Urothelium cell line (cell line): ENCODE data around the gene NFKBIE.
"Not testable (repeated sequence)": the region's sequence is repeated elsewhere in the genome, so short reads cannot be mapped to it uniquely, and the experiment has no call there.

Source experiments
- DNase-seq: peaks from one replicate; pipeline ENCODE4 v3.0.0; 2011; ENCODE audit warnings: low spot score, mixed read lengths
- FAIRE-seq: peaks from 2 replicates; lab custom pipeline; 2011; peaks lifted over from hg19 to GRCh38; lab: Jason Lieb, UNC

NFKBIE gene

DNA sequence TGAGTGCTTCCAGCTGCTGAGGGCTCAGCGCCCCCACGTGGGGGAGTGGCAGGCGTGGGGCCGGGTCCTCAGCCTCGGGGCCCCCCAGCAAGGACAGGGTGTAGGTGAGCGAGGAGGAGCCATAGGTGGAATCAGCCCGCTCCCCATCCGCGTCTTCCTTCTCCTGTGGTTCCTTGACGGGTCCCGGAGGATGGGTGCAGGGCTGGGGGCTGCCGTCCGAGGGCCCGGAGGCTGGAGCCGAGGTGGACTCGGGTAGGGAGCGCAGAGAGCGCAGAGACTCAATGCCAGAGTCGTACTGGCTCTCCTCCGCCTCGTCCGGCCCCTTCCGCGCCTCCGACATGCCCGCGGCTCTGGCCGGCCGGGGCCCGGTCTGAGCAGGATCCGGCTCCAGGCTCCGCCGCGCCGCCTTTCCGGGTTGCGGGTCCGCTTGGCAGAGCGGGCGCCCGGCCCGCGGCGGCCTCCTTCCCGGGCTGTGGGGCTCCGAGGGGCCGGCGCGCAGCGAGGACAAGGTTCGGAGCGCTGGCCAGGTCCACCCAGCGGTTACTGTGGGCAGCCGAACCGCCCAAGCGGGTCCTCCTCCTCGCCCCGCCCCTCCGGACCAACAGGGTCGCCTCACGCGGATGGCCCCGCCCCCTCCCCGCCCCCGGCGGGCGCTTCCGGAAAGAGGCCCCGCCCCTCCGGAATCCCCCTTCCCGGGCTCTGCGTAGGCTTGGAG lies at the start of gene NFKBIE:
NFKBIE (minus strand) TSS at position 545 of the 715 bp plus-strand sequence; CDS start at position 340, 205 bp downstream.
- FAIRE-seq: no peak
- DNase-seq: peak; percentile 97

GRCh38 chr6:44314657-44315056 lies 49.3 kb upstream of the NFKBIE start:
- DNase-seq, FAIRE-seq: not testable (repeated sequence)

- DNase-seq (peak; percentile 92), FAIRE-seq (peak; percentile 61)
Observed at GRCh38 chr6:44312901-44313788, 47.8 kb upstream of the NFKBIE start, which contains the start of gene AARS2. Gene AARS2, minus strand, starts transcription at chr6:44313347. Its CDS starts 24 bp downstream, at chr6:44313323.

GRCh38 chr6:44311767-44312166 lies 46.4 kb upstream of the NFKBIE start:
- FAIRE-seq (no peak), DNase-seq (no peak)

GRCh38 chr6:44311304-44311703 lies 46.0 kb upstream of the NFKBIE start:
- FAIRE-seq (no peak), DNase-seq (no peak)

DNA sequence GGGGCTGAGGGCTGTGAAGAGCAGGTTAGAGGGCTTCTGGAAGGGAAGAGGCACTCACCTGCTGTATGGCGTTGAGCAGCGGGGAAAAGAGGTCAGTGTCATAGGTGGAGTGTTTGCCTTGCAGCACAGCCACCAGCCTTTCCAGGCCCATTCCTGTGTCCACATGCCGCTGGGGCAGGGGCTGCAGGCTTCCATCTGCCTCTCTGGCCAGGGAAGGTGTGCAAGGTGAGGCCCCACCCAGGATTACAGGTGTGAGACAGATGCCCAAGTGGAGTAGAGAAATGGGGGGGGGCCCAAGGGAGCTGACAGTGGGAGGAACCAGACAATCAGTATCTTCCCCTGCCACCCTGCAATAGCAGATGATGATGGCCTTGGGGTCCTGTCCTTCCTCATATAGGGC lies 44.9 kb upstream of the NFKBIE start:
- FAIRE-seq: no peak
- no peak for DNase-seq

DNA sequence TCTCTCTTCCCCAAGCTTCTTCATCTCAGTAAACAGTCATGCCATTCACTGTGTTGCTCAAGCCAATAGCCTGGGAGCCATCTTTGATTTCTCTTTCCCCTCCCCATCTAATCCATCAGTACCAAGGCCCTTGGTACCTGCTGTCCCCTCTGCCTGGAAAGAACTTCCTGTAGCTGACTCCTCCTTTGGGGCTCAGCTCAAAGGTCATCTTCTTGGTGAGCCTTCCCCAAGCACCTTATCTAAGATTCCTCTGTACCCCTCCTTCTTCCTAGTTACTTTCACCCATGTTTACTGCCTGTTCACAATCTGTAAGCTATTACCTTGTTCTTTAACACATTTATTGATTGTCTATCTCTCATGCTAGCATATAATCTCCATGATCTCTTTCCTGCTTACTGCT lies 44.3 kb upstream of the NFKBIE start:
- no peak for DNase-seq
- no peak for FAIRE-seq

DNA sequence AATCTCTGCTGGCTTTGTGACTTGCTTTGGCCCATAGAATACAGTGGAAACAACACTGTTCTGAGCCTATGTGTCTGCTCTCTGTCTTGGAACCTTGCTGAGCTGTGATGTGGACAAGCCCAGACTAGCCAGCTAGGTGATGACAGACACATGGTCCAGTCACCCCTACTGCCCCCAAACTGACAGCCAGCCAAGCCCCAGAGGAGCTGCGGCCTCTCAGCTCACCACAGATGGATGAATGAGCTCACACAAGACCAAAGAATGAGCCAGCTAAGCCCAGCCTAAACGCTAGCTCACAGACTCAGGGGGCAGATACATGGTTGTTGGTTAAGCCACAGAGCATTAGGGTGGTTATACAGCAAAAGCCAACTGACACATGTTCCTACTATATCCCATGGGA lies 43.7 kb upstream of the NFKBIE start:
- FAIRE-seq: no peak
- no peak for DNase-seq

GRCh38 chr6:44307217-44307616 lies 41.9 kb upstream of the NFKBIE start:
- DNase-seq (no peak), FAIRE-seq (no peak)

DNA sequence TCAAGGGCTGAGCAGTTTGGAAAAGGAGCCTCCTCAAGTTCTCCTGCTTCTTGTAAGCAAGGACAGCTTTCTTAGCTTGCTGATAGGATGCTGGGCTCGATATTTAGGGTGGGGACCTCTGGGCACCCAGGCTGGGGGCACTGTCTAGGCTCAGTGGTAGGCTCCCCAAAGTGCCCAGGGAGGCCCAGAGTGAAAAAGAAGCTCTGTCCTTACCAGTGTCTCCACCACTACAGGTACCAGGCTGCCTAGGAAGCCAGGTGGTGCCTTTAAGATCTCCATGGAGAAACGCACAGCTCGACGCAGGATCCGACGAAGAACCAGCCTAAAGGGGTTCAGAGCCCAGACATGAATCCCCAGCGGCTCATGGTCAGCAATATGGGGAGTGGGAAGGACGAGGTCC lies 41.4 kb upstream of the NFKBIE start:
- DNase-seq: no peak

DNA sequence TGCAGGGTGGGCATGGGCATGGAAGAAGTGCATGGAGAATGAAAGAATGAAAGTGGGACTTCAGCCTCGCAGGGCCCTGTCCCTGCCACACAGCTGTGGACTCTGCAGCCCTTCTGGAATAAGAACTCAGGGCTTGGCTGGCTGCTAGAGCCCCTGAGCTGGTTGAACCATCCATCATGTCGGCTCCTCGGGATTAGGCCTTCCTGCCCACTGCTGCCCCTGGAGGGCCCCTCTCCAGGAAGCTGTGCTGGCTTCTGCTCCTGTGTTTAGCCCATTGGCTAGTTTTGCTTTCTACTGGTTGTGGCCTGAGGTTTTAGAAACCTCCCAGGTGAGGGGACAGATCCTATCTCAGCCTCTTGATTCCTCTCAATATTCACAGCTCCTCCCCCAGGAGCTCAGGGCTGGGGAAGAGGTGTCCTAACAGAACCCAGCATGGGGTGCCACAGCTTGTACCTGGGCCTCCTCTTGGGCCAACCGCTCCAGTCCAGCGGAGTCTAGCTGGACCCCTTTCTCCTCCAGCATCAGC lies 39.9 kb upstream of the NFKBIE start:
- no peak for DNase-seq
- FAIRE-seq: no peak

More for the DNA sequence above, 41.4 kb upstream of the NFKBIE start:
- FAIRE-seq: no peak

DNA sequence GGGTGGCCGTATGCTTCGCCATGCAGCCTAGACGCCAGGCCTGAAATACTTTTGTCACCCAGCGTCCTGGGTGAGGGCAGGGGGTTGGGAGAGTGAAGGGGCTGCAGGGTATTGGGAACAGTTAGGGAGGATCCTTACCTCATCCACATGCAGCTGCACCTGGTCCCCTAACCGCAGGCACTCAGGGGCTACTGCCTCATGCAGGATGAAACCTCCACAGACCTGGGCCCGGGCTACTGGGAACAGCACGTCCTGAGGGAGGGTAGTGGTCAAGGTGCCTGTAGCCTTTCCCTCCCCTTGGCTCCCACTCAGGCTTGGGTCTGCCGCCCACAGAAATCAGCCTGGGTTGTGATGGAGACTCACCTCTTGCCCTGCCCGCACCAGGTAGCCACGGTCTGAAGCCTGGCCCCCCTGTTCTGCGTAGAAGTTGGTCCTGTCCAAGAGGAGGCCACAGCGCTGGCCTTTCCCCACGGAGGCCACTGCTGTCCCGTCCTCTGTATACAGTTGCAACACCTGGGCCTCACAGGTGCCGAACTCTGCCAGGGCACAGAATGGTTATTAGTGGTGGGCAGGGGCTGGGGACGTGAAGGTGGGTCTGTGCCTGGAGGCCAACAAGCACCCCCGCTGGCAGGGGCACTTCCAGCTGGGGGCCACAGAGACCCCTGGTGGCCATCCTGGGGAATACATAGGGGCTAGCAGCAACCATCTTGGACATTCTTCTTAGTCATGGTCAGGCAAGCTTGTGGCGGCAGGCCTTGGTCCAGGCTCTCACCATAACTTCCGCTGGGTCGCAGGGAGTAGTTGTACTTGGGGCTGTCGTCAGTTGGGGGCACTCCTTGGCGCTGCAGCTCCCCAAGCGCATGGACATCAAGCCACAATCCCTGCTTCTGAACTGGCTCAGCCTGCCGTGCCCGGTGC lies 39.2 kb upstream of the NFKBIE start:
- FAIRE-seq (no peak), DNase-seq (peak; percentile 61)

- no peak for FAIRE-seq
- DNase-seq: no peak
Observed at GRCh38 chr6:44303842-44304241, 38.5 kb upstream of the NFKBIE start.

DNA sequence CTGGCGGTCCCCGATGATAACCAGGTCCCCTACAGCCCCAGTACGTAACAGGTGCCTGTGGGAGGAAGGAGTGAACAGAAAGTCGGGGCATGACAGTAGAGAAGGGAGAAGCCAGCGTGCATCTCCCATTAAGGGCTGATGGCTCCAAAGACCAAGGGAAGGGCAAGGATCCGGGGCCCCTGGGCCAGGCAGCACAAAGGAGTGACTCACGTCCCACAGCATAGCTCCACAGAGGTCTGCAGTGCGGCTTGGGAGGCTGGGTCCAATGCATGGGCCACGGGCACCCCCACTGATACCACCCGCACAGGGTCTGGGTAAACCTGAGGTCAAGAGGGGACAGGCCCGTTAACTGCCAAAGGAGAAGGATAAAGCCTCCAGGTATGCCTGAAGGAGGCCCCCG lies 37.5 kb upstream of the NFKBIE start:
- no peak for DNase-seq
- no peak for FAIRE-seq

- no peak for DNase-seq
- FAIRE-seq: no peak
Observed at GRCh38 chr6:44301782-44302564, 36.6 kb upstream of the NFKBIE start.

- FAIRE-seq (no peak), DNase-seq (no peak)
Observed at GRCh38 chr6:44301106-44301505, 35.8 kb upstream of the NFKBIE start.

- DNase-seq: no peak
- FAIRE-seq: no peak
Observed at GRCh38 chr6:44300292-44300823, 35.0 kb upstream of the NFKBIE start.

DNA sequence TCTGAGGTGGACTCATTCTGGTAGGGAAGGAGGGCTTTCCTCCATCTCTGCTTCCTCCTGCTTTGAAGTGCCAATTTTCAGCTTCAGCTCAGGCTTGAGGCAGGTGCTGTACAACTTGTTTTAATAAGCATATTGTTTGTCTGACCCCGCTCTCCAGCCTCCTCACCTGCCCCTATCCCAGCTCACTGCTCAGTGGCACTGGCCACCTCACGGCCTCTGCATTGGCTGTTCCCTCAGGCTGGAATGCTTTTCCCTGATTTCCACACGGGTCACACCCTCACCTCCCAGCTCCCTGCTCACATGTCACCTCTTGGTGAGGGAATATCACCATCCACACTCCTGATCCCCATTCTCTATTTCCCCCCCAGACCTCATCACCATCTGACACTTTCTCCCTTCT lies 33.5 kb upstream of the NFKBIE start:
- FAIRE-seq: no peak
- no peak for DNase-seq

- no peak for FAIRE-seq
Observed at GRCh38 chr6:44298055-44298803, 32.9 kb upstream of the NFKBIE start.

More at GRCh38 chr6:44298055-44298803, 32.9 kb upstream of the NFKBIE start:
- DNase-seq: no peak
